HG03460 (cell line): Measurements from ENCODE around the gene DLL1.

Source experiments
- ATAC-seq: cut with Tn5 transposase; IDR thresholded peaks from one replicate; pipeline ENCODE4 v1.9.1; 2021; ENCODE audit not compliant: unreplicated experiment

The DLL1 gene

GRCh38 chr6:170283212-170284081, 7.4 kb downstream of the DLL1 start:
- ATAC-seq: no peak

GRCh38 chr6:170282512-170283158, 8.2 kb downstream of the DLL1 start:
- no peak for ATAC-seq

- no peak for ATAC-seq
These were observed 9.3 kb downstream of the DLL1 start for GRCh38 chr6:170281331-170282292.

GRCh38 chr6:170280689-170281045, 10.2 kb downstream of the DLL1 start:
- peak; percentile 12 for ATAC-seq

- peak; percentile 61 for ATAC-seq
These were observed 10.7 kb downstream of the DLL1 start for GRCh38 chr6:170279977-170280688.

- no peak for ATAC-seq
These were observed 11.5 kb downstream of the DLL1 start for GRCh38 chr6:170279426-170279825.

- no peak for ATAC-seq
These were observed 12.2 kb downstream of the DLL1 start for GRCh38 chr6:170278743-170279094.

- ATAC-seq: no peak
These were observed 12.8 kb downstream of the DLL1 start for GRCh38 chr6:170277893-170278742.

- no peak for ATAC-seq
These were observed 14.4 kb downstream of the DLL1 start for GRCh38 chr6:170276369-170277057.

GRCh38 chr6:170274713-170275560, 15.9 kb downstream of the DLL1 start:
- ATAC-seq: no peak

- no peak for ATAC-seq
These were observed 17.2 kb downstream of the DLL1 start for GRCh38 chr6:170273681-170274080.

GRCh38 chr6:170273191-170273590, 17.7 kb downstream of the DLL1 start:
- ATAC-seq: no peak

- no peak for ATAC-seq
These were observed 18.4 kb downstream of the DLL1 start for GRCh38 chr6:170272341-170273065.

GRCh38 chr6:170271771-170272314, 19.0 kb downstream of the DLL1 start:
- ATAC-seq: peak; percentile 95

GRCh38 chr6:170270984-170271593, 19.8 kb downstream of the DLL1 start:
- ATAC-seq: no peak

GRCh38 chr6:170269846-170270541, 20.9 kb downstream of the DLL1 start:
- ATAC-seq: no peak
